ENCODE data around the gene ALKBH7.

GRCh38 chr19:6350688-6351087 lies 21.9 kb upstream of the ALKBH7 start:
- TF ChIP-seq POLR2A (IDR thresholded peaks at IDR 0.05) (no peak), CTCF (IDR thresholded peaks at IDR 0.05) (no peak), POLR2AphosphoS5 (IDR thresholded peaks at IDR 0.05; ENCODE audit: insufficient read depth in 1 of 2, low read depth in 1 of 2) (no peak)

Measured in vagina (tissue), 2 donors.